PC-9 (cell line): ENCODE data around the gene STAT4.

Experiments
- EZH2 ChIP-seq: fragments of 200-600 bp; sonication (generic); IDR thresholded peaks from 2 replicates; pipeline ENCODE4 v1.8.0; 2017; ENCODE audit warnings: antibody characterized with exemption, low read depth
- TF ChIP-seq, protein P1 (sequence below): fragments of 200-600 bp; sonication (generic); conservative IDR thresholded peaks from 2 replicates; pipeline ENCODE4 v1.6.1; 2017; ENCODE audit warnings: mixed run types, antibody characterized with exemption, mild to moderate bottlenecking, moderate library complexity

GRCh38 chr2:191189112-191189635 lies 38.4 kb upstream of the STAT4 start:
- TF ChIP-seq, protein P1, sequence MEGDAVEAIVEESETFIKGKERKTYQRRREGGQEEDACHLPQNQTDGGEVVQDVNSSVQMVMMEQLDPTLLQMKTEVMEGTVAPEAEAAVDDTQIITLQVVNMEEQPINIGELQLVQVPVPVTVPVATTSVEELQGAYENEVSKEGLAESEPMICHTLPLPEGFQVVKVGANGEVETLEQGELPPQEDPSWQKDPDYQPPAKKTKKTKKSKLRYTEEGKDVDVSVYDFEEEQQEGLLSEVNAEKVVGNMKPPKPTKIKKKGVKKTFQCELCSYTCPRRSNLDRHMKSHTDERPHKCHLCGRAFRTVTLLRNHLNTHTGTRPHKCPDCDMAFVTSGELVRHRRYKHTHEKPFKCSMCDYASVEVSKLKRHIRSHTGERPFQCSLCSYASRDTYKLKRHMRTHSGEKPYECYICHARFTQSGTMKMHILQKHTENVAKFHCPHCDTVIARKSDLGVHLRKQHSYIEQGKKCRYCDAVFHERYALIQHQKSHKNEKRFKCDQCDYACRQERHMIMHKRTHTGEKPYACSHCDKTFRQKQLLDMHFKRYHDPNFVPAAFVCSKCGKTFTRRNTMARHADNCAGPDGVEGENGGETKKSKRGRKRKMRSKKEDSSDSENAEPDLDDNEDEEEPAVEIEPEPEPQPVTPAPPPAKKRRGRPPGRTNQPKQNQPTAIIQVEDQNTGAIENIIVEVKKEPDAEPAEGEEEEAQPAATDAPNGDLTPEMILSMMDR: no peak
- no peak for TF ChIP-seq EZH2
